ENCODE results near the gene RHBDF2. TPM values are rescaled to one million over a fixed set of nuclear protein-coding genes. Genes with fewer than 3 reads are reported as not detected.
A peak's percentile ranks its signal among the peaks of the same experiment; 100 is the strongest.

The RHBDF2 gene
- total RNA-seq, 1 experiment from 2014 or later, result 52.3 TPM

DNA sequence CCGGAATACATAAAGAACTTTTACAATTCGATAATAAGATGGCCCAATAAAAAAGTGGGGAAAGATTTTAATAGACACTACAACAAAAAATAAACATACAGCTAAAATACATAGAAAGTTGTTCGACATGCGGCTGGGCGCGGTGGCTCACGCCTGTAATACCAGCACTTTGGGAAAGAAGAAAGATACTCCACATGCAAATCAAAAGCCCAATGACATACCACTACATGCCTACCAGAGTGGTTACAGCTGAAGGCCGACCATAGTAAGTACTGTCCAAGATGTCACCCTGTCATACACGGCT, 47.9 kb upstream of the RHBDF2 start:
- no peak for ATAC-seq
- Histone ChIP-seq H3K79me2 (ENCODE audit: low read length) (no peaks in the 10 kb centered on the region), H3K9ac (ENCODE audit: low read length) (no peak overlapping the region), H3K27me3 (ENCODE audit: low read length) (no peaks in the 10 kb centered on the region), H3K4me2 (ENCODE audit: low read length) (no peak overlapping the region), H3K27ac (ENCODE audit: low read length) (peak overlapping the region; percentile 26; the same call in 1 of the 2 replicates), H3K4me3 (ENCODE audit: low read length) (no peak overlapping the region), H2AFZ (ENCODE audit: low read length) (no peak overlapping the region), H3K36me3 (ENCODE audit: low read depth, low read length) (no peaks in the 10 kb centered on the region), H3K9me3 (ENCODE audit: low read length) (no peaks in the 10 kb centered on the region), H3K4me1 (ENCODE audit: insufficient read depth, low read length) (peaks cover 35% of the 10 kb centered on the region), H4K20me1 (ENCODE audit: low read length) (no peaks in the 10 kb centered on the region), H3K9me2 (replicated peaks; ENCODE audit: low read length) (no peaks in the 10 kb centered on the region), H3F3A (ENCODE audit: low read length, unreplicated experiment) (no peaks in the 10 kb centered on the region)
- ChIA-PET POLR2A (ENCODE audit: unreplicated experiment) (no interaction called here), CTCF (interaction anchor here (0.8 kb wide), 1 partner anchor 44 kb away, joined by 3 read pairs; no protein-coding TSS in a partner anchor)
- no TSS peak for BruUV-seq (replicated peaks)
- TF ChIP-seq EZH2 (IDR thresholded peaks at IDR 0.05; ENCODE audit: low read length, unreplicated experiment) (no peak), EZH2phosphoT487 (IDR thresholded peaks at IDR 0.05; ENCODE audit: borderline replicate concordance, low read length) (no peak)
- TF ChIP-seq, protein P1, sequence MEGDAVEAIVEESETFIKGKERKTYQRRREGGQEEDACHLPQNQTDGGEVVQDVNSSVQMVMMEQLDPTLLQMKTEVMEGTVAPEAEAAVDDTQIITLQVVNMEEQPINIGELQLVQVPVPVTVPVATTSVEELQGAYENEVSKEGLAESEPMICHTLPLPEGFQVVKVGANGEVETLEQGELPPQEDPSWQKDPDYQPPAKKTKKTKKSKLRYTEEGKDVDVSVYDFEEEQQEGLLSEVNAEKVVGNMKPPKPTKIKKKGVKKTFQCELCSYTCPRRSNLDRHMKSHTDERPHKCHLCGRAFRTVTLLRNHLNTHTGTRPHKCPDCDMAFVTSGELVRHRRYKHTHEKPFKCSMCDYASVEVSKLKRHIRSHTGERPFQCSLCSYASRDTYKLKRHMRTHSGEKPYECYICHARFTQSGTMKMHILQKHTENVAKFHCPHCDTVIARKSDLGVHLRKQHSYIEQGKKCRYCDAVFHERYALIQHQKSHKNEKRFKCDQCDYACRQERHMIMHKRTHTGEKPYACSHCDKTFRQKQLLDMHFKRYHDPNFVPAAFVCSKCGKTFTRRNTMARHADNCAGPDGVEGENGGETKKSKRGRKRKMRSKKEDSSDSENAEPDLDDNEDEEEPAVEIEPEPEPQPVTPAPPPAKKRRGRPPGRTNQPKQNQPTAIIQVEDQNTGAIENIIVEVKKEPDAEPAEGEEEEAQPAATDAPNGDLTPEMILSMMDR (conservative IDR thresholded peaks at IDR 0.05; ENCODE audit: low read depth, low read length), result no peak
- DNase-seq, result no peak
- intact Hi-C loops (cut with micrococcal nuclease), result no loop called here

DNA sequence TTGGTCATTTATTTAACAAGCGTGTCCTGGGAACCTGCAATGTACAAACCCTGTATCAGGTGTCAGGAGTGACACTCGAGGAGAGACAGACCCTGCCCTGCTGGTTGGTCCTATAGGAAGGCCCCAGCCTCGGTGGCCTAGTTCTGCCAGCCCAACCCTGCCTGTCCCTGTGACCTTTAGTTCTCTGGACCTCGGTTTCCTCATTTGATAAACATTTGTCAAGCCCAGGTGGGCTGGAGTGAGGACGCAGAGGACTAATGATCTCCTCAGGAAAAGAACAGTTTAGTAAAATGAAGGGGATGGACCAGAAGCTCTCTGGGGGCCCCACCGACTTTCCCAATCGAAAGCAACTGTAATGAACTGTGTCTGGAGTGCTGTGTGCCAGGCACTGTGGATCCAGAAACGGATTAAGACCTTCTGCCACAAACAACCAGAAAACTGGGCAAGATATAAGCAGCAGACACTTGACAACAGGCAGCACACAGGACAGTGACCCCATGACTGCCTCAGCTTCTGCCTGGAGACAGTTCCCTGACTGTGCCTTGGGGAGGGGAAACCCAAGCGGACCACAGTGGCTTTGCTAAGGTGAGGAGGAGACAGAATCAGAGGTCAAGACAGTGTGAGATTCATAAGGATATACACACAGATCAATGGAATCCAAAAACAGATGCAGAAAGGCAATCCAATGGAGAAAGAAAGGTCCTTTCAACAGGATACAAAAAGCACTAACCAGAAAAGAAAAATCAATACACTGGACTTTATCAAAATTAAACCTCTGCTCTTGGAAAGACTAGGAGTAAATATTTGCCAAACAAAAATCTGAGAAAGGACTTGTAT, 47.4 kb upstream of the RHBDF2 start:
- CTCF ChIA-PET, result interaction anchor here (0.8 kb wide), 1 partner anchor 45 kb away, joined by 3 read pairs; no protein-coding TSS in a partner anchor
- Histone ChIP-seq H3K27ac (ENCODE audit: low read length) (peak overlapping the region; percentile 26; the same call in 1 of the 2 replicates), H3K4me3 (ENCODE audit: low read length) (no peak overlapping the region)

More for the DNA sequence above, 47.4 kb upstream of the RHBDF2 start:
- Histone ChIP-seq H3K9ac (ENCODE audit: low read length) (0 out of 2 replicates have a peak overlapping the region, but pooled peaks have one; percentile 8), H3F3A (ENCODE audit: low read length, unreplicated experiment) (no peaks in the 10 kb centered on the region), H2AFZ (ENCODE audit: low read length) (no peak overlapping the region), H3K27me3 (ENCODE audit: low read length) (no peaks in the 10 kb centered on the region), H4K20me1 (ENCODE audit: low read length) (no peaks in the 10 kb centered on the region), H3K9me3 (ENCODE audit: low read length) (no peaks in the 10 kb centered on the region), H3K9me2 (replicated peaks; ENCODE audit: low read length) (no peaks in the 10 kb centered on the region), H3K36me3 (ENCODE audit: low read depth, low read length) (no peaks in the 10 kb centered on the region), H3K4me2 (ENCODE audit: low read length) (no peak overlapping the region), H3K4me1 (ENCODE audit: insufficient read depth, low read length) (peaks cover 35% of the 10 kb centered on the region), H3K79me2 (ENCODE audit: low read length) (no peaks in the 10 kb centered on the region)
- DNase-seq, result no peak
- intact Hi-C loops (cut with micrococcal nuclease), result no loop called here
- TF ChIP-seq, protein P1 (conservative IDR thresholded peaks at IDR 0.05; ENCODE audit: low read depth, low read length), result no peak
- TF ChIP-seq EZH2phosphoT487 (IDR thresholded peaks at IDR 0.05; ENCODE audit: borderline replicate concordance, low read length) (no peak), EZH2 (IDR thresholded peaks at IDR 0.05; ENCODE audit: low read length, unreplicated experiment) (no peak)
- POLR2A ChIA-PET (ENCODE audit: unreplicated experiment), result no interaction called here
- BruUV-seq (replicated peaks), result no TSS peak
- ATAC-seq, result no peak
